ENCODE measurements around the gene EDN3.
"Not testable (repeated sequence)": the region's sequence is repeated elsewhere in the genome, so short reads cannot be mapped to it uniquely, and the experiment has no call there.

DNA sequence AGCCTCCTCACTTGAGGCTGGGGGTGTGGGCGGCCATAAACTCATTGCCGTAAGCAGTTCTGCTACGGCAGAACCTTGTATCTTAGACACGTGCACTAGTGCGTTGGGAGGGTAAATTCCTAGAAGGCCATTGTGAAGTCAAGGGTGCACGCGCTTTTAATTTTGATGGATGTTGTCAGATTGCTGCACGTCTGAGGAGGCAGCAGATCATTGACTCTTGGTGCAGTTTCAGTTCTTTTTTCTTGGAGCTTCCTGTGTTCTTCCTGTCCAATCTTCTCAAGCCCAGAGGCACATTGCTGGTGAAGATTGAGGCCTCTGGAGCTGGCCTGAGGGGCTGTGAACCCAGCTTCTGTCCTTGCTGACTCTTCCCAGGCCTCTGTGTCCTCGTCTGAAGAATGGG lies 58.4 kb downstream of the EDN3 start:
- TF ChIP-seq, protein P1, sequence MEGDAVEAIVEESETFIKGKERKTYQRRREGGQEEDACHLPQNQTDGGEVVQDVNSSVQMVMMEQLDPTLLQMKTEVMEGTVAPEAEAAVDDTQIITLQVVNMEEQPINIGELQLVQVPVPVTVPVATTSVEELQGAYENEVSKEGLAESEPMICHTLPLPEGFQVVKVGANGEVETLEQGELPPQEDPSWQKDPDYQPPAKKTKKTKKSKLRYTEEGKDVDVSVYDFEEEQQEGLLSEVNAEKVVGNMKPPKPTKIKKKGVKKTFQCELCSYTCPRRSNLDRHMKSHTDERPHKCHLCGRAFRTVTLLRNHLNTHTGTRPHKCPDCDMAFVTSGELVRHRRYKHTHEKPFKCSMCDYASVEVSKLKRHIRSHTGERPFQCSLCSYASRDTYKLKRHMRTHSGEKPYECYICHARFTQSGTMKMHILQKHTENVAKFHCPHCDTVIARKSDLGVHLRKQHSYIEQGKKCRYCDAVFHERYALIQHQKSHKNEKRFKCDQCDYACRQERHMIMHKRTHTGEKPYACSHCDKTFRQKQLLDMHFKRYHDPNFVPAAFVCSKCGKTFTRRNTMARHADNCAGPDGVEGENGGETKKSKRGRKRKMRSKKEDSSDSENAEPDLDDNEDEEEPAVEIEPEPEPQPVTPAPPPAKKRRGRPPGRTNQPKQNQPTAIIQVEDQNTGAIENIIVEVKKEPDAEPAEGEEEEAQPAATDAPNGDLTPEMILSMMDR (IDR thresholded peaks at IDR 0.05), result not testable (repeated sequence)
- TF ChIP-seq POLR2A (IDR thresholded peaks at IDR 0.05), result not testable (repeated sequence)
